DMS114 treated with DMSO at 0.1 percent for 48 hours (cell line): ENCODE measurements around the gene ZNF138.
"Not testable (repeated sequence)": the region's sequence is repeated elsewhere in the genome, so short reads cannot be mapped to it uniquely, and the experiment has no call there.

Experiments
- DNase-seq: peaks from one replicate; lab custom pipeline; 2025; ENCODE audit not compliant: unreplicated experiment; lab: John Stamatoyannopoulos, UW

ZNF138 gene

GRCh38 chr7:64794171-64794844, at the start of gene ZNF138:
TSS of gene ZNF138 (plus strand) at chr7:64794428. CDS start at chr7:64794569, 141 bp downstream.
- peak; percentile 92 for DNase-seq

DNA sequence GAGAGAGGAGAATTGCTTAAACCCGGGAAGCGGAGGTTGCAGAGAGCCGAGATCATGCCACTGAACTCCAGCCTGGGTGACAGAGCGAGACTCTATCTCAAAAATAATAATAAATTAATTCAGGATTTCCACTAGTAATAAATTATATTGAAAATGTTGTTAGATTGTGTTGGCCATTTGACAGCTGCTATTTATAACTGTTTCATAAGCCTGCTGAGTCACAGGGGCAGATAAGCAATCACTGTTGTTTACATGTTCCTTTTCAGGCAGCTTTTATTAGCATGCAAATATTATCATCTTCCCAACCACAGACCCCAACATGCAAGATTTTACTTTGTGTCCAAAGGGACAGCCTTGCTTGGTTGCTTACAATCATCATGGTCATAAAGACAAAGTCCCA, 49.5 kb upstream of the ZNF138 start:
- no peak for DNase-seq

- DNase-seq, result no peak
Measured at GRCh38 chr7:64747802-64748201, 46.4 kb upstream of the ZNF138 start.

GRCh38 chr7:64753032-64753431, 41.2 kb upstream of the ZNF138 start:
- DNase-seq, result no peak

DNA sequence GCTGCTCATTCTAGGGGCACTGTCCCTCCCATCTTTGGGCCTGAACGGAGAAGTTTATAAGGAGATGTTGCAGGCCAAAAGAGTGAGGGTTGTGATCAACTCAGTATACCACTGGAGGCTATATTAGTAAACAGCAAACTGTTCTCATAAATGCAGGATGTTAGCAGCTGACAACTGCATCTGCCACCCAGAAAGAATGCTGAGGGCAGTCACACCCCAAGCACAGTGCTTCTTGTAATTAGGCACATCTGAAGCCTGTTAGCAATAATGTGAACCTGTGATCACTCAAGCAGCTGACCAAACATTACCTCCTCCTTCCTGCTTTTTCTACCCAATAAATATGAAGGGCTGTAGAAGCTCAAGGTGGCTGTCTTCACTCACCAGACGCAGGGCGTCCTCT, 38.4 kb upstream of the ZNF138 start:
- DNase-seq, result no peak

DNA sequence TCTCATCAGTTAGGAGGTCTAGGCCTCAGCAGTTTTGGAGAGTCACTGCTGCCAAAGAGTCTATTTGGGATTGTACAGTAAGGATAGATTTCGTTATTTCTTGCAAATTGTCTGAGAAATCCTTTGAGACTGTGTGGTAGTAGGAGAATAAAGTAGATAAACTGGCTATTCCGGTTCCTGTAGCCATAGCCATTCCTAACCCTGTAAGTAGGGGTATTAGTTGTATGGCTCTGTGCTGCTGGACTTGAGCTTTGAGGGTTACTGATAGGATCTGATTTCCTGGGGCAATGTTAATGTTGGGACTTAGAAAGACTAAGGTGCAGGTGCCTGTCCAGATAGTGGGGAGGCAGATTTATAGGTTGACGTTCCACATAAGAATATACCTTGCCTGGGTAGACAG, 36.1 kb upstream of the ZNF138 start:
- no peak for DNase-seq

DNA sequence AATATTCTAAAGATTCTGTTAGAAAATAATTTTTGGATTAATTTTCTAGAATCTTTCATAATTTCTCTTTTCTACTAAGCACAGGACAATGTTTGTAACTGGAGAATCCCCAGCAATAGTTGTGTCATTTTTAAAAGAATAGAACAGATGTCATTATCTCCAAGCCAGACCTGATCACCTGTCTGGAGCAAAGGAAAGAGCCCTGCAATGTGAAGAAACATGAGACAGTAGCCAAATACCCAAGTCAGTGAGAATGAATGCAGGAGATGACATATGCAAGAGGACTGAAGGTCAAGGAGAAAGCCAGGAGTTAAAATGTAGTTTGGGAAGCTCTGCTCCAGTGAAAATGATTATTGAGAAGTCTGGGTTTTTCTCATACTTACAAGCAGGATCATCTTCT, 25.4 kb upstream of the ZNF138 start:
- DNase-seq, result no peak

GRCh38 chr7:64774204-64774842, 19.9 kb upstream of the ZNF138 start:
- no peak for DNase-seq

DNA sequence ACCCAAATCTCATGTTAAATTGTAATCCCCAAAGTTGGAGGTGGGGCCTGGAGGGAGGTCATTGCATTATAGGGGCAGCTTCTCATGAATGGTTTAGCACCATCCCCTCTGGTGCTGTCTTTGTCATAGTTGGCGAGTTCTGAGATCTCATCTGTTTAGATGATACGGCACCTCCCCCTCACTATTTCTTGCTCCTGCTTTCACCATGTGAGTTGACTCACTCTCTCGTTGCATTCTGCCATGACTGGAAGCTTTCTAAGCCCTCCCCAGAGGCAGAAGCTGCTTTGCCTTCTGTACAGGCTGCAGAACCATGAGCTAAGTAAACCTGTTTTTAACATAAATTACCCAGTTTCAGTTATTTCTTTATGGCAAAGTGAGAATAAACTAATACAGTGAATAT, 18.9 kb upstream of the ZNF138 start:
- no peak for DNase-seq

DNA sequence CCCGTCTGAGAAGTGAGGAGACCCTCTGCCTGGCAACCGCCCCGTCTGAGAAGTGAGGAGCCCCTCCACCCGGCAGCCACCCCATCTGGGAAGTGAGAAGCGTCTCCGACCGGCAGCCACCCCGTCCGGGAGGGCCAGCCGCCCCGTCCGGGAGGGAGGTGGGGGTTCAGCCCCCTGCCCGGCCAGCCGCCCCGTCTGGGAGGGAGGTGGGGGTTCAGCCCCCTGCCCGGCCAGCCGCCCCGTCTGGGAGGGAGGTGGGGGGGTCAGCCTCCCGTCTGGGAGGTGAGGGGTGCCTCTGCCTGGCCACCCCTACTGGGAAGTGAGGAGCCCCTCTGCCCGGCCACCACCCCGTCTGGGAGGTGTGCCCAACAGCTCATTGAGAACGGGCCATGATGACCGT, 9.4 kb upstream of the ZNF138 start:
- not testable (repeated sequence) for DNase-seq

DNA sequence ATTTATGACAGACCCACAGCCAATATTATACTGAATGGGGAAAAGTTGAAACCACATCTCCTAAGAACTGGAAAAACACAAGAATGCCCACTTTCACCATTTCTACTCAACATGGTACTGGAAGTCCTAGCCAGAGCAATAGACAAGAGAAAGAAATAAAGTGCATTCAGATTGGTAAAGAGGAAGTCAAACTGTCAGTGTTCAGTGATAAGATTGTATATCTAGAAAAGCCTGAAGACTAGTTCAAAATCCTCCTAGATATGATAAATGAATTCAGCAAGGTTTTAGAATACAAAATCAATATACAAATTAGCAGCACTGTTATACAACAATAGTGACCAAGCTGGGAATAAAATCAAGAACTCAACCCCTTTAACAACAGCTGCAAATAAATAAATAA, 6.9 kb upstream of the ZNF138 start:
- DNase-seq, result no peak

DNA sequence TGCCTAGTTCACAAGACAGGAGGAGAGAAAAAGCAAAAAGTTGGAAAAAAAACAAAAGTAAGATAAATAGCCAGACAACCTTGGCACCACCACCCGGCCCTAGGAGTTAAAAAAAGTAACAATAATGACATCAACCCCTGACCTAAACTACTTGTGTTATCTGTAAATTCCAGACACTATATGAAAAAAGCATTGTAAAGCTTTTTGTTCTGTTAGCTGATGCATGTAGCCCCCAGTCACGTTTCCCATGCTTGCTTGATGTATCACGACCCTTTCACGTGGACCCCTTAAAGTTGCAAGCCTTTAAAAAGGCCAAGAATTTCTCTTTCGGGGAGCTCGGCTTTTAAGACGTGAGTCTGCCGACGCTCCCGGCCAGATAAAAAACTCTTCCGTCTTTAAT, 5.0 kb upstream of the ZNF138 start:
- DNase-seq, result not testable (repeated sequence)

DNA sequence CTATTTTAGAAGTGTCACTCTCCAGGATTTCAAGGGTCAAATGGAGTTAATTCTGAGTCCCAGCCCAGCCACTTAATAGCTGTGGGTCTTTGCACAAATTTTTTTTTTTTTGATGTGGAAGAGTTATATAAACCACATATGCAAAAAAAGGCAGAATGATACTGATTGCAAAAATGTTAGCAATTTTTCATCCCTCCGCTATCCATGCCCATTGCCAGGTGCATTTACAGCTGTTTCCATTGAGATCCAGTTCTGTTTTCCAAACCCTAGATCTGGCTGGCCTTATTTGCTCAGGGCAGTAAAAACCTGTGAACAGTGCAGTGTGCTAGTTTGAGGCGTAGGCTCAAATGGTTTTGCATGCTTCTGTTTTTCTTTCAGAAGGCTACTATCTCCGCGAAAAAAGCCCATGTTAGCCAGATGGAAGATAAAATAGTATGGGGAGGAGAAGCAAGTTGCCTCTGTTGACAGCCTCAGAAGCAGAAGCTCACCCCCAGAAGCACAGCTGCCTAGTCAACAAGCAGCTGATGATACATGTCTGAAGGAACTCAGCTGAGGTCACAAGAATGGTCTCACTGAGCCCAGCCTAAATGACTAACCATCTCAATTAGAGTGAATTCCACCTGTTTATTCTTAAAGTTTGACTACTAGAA, 997 bp upstream of the ZNF138 start:
- DNase-seq, result no peak

DNA sequence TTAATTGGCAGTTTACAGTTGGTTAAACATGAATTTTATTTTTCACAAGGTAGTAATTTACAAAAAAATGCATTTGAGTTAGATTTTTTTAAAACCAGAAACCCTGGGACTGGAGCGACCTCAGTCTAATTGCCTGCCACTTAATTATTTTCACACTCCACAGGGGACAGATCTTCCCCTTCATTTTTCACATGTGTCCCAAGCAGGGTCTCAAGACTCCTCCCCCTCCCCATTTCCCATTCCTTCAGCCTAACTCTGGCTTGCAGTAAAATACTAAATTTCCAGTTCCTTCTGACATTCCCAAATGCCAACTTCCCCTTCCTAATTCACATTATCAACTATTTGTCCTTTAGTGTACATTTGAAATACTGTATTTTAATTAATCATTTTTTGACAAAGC, 948 bp downstream of the ZNF138 start:
- DNase-seq, result no peak

DNA sequence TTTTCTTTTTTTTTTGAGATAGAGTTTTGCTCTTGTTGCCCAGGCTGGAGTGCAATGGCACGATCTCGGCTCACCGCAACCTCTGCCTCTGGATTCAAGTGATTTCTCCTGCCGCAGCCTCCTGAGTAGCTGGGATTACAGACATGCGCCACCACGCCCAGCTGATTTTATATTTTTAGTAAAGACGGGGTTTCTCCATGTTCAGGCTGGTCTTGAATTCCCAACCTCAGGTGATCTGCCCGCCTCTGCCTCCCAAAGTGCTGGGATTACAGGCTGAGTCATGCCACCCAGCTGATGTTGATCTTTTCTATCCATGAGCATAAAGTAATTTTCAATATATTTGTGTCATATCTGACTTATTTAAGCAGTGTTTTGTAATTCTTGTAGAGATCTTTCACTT, 4.9 kb downstream of the ZNF138 start:
- DNase-seq, result not testable (repeated sequence)

GRCh38 chr7:64802699-64803098, 8.5 kb downstream of the ZNF138 start:
- no peak for DNase-seq

GRCh38 chr7:64807731-64808365, 13.6 kb downstream of the ZNF138 start:
- DNase-seq, result no peak

DNA sequence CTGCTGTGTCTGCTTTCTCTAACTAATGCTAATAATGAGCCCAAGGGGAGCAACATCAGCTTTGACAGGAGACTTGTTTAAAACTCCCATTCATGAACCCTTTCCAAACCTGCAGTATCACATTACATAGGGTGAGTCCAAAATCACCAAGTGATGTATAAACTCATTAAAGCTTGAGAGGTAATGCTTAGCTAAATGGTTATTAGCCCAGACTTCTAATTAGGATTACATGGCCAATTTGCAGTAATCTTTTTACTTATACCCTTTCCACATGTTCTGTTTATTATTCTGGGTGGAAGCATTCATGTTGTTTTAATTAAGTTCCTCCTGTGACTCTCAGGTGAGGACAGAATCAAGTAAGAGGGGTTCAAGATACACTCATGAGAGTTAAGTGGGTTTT, 17.5 kb downstream of the ZNF138 start:
- no peak for DNase-seq

DNA sequence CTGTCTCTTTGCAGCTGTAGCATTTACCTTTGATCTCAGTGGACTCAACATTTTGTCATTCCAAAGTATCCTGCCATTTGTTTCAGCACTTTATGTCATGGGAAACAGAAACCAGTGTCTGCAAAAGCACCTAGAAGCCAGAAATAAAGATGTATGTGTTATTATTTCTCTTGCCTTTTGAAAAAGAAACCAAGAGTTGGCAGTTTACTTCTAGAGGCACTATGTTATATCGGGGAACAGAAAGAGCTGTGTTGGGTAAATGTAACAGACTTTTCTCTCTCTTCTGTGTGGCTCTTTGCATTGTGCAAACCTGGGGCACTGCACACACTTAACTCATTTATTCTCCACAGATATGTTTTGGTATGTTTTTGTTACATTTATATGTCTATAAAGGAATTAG, 36.7 kb downstream of the ZNF138 start:
- no peak for DNase-seq

DNA sequence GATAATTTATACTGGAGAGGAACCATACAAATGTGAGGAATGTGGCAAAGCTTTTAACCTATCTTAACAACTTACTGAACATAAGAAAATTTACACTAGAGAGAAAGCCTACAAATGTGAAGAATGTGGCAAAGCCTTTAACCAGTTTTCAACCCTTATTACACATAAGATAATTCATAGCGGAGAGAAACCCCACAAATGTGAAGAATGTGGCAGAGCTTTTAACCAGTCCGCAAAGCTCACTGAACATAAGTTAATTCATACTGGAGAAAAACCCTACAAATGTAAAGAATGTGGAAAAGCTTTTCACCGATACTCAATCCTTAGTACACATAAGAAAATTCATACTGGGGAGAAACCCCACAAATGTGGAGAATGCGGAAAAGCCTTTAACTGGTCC, 37.9 kb downstream of the ZNF138 start:
- no peak for DNase-seq

GRCh38 chr7:64834989-64835388, 40.8 kb downstream of the ZNF138 start:
- DNase-seq, result no peak

GRCh38 chr7:64835856-64836255, 41.6 kb downstream of the ZNF138 start:
- not testable (repeated sequence) for DNase-seq
